LoVo (cell line): Measurements from ENCODE around the gene TLX2.

Experiments
- DNase-seq: peaks from one replicate; pipeline ENCODE4 v3.0.0-alpha.2; 2016; ENCODE audit warnings: low spot score

Gene TLX2

DNA sequence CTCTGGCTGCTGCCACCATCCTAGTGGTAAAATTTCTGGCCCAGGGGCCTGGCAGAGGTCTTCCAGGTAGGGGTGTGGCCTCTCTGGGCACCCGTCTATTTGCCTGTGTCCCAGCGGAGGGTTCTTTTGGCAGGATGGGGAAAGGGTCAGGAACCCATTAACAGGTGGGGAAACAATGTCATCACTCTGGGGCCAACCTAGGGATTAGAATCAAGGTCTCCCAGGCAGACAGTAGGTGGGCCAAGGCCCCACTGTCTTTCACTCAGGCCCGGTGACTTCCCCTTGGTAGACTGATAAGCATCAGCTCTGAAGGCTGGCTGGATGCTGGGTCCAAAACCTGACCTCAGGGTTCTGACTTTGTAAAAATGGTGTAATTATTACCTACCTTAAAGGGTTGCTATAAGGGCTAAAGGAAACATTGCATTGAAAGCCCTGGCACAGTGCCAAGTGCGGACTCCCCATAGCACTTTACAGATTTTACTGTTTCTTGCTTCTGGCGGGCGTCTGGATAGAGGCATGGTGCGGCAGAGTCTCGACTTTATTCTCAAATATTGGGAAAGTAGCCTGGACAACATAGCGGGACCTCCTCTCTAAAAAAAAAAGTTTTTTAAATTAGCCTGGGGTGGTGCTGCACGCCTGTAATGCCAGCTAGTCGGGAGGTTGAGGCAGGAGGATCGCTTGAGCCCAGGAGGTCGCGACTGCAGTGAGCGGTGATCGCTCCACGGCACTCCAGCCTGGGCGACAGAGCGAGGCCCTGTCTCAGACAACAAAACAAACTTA, 17.1 kb upstream of the TLX2 start:
- no peak for DNase-seq

DNA sequence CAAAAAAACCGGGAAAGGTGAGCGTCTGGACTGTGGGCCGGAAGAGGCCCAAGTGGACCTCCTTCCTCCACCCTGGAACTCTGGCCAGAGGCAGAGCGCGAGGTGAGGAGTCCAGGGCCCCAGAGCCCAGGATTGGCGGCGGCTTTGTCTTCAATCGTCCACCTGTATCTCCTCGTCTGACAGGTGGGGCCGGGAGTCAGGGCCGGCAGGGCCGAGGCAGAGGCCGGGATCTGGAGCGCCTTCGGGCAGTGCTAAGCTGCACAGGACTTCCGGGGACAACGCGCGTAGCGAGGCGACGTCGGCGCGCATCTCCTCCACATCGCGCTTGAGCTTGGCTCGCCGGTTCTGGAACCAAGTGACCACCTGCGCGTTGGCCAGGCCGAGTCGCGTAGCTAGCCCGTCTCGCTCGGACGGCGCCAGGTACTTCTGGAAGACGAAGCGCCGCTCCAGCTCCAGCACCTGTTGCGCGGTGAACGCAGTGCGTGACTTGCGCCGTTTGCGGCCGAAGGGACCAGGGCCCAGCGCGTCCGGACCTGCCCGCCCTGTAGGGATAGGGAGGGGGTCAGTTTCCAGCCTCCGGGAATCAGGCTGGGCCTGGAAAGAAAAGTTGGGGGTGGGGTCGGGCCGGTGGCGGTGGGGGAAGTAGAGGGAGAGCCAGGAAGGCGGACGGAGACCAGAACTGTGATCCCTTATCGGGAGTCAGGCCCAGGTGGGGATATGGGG, 16.3 kb upstream of the TLX2 start:
- no peak for DNase-seq

DNA sequence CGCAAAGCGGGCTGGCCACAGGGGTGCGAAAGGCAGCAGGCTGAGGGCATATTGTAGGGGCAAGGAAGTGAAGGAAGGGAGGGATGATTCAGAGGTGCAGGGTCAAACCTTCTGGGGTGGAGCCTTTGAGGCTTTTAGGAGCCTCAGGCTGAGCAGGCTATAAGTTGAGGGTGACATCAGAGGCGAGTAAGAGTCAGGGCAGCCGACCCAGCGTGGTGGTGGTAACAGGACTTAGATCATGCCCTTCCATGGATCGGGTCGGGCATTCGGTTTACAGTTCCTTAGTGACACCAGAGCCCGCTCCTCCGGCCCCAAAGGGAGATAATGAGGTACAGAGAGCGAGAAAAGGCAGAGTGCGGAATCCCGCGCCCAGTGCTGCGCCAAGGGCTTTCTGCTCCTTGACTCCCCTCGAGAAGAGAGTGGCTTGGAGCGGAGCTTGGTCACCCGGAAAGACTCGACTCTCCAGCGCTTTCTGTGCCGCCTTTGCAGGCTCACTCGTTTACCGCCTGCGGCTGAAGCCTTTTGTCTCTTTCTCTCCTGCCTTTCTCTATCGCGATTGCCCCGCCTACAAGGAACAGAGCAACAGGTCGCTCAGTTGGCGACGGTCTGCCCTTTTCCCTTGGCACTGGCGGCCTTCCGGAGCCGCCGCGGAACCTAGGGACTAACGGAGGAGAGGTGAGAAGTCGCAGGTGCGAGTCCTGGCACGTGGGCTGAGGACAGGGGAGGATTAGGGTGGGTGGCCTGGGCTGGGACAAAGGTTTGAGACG, 15.6 kb upstream of the TLX2 start:
- DNase-seq = no peak

DNA sequence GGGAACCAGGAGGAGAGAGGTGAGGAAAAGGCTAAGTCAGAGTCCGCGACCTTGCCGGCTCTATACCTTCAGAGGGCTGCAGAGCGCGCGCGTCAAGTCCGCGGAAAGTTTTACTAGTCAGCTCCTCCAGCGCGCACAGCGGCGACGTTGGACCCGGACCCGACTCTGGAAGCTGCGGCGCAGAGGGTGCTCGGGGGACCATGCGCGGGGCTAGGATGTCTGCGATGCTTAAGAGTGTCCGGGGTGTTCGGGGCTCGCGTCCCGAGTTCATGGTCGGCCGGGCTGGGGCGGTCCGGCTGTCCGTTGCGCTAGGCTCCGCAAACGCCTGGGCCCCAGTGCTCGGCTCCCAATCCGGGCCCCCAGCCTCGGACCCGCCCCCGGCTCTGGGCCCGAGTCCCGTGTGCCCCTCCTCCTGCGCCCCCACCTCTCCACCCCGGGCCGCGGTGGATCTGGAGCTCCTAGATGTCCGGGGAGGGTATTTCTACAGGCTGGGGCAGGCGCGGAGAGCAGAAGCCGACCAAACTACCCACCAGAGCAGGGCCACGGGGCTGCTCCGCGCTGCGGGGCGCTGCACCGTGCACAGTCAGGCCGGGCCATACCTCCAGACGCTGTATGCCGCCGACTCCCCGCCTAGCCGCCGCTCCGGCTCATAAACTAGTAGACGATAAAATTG, 14.8 kb upstream of the TLX2 start, which contains the start of gene LBX2:
Gene LBX2 (minus strand): TSS at position 337 of the 673 bp plus-strand sequence. CDS start 66 bp downstream, at position 271.
- DNase-seq = no peak

DNA sequence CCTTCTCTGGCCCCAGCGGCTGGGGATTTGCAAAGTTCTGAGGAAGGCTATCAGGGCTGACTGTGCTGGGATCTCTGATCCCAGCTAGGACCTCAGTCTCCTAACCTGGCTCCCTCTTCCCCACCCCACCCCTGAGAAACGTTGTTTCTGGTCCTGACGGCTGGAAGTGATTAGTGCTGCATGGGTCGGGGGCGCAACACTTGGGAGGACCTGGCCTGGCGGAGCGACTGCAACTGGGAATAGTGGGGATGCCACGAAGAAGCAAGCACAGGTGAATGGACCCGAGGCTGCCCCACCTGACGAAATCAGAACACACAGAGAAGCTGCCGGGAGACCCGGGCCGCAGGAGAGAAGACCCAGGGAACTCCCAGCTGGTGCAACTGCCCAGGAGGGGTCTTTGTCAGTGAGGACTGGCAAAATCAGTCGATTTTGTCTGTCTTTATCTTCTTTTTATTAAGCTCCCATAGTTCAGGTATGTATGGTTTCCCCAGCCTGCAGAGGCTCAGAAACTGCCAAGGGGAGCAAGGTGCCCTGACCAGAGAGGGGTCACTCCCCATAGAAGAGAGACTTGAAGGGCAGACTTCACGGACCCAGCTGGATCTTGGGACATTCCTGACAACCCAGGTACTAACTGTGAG, 14.2 kb upstream of the TLX2 start:
- DNase-seq = no peak

DNA sequence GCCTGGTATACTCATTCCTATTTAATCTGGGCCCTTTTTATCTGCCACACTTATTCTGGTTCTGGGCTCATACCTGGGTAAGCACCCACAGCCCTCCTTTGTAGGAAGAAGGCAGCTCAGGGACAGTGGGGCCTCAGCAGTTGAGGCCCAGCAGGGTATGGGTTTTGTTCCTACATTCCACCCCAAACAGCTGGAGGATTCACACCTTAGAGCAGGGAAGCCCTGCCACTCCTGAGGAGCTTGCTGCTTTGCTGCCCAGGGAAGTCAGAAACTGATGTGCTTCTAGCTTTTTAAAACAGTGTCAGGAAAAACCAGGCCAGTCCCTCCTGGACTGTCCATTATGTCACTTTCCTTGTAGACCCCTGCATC, 13.7 kb upstream of the TLX2 start:
- DNase-seq = no peak

DNA sequence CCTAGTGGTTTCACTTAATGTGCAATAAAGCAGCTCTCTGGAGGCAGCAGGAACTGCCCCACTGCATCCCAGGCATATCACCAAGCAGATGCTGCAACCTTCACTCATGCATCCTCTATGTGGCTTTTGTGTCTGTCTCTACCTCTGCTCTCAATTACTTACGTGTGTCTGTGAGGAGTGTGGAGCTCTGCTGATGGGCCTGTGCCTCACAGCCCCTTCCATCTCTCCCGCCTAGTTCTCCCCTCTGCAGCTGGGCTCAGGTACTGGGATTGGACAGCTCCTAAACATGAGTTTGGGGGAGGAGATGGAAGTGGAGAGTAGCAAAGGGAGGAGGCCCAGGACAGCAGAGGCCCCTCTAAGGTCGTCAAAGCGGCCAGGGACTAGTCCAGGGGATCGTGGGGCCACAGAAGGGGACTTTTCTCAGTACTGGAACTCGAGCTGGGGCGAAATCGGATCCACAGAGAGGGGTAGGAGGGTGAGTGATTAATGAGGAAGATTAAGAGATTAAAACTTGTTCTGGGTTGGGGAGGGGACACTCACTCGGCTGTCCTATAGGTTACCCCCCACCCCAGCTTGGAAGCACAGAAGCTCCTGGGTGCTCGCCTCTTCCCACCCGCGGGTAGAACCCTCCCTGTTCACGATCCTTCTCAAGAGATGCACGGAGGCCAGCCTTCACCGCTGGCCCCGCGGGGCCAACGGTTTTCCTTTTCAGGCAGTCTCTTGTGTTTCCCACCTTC, 12.7 kb upstream of the TLX2 start:
- no peak for DNase-seq

DNA sequence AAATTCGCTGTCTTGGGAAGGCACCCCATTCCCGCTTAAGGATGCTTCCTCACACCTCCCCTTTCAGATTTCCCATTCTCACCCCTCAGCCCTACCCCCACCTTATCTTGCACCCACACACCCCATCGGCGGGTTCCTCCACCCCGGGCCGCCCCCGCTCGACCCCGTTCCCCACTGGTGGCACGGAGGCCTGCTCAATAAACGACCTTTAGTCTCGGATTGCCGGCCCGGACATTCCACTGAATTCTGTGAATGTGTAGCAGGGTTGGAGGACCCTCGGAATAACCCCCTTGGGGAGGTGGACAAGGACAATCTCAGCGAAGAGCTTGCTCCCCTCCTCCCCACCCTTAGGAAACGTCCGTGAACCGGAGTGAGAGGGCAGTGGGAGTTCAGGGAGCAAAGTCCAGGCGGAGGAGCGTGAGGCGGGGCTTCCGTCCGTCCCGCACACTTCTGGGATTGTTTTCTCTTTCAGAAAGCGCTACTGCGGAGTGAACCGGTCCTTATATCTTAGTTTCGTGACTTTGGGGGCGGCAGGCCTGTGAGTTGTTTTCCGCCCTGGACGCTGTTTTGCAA, 12.0 kb upstream of the TLX2 start:
- peak; percentile 65 for DNase-seq

DNA sequence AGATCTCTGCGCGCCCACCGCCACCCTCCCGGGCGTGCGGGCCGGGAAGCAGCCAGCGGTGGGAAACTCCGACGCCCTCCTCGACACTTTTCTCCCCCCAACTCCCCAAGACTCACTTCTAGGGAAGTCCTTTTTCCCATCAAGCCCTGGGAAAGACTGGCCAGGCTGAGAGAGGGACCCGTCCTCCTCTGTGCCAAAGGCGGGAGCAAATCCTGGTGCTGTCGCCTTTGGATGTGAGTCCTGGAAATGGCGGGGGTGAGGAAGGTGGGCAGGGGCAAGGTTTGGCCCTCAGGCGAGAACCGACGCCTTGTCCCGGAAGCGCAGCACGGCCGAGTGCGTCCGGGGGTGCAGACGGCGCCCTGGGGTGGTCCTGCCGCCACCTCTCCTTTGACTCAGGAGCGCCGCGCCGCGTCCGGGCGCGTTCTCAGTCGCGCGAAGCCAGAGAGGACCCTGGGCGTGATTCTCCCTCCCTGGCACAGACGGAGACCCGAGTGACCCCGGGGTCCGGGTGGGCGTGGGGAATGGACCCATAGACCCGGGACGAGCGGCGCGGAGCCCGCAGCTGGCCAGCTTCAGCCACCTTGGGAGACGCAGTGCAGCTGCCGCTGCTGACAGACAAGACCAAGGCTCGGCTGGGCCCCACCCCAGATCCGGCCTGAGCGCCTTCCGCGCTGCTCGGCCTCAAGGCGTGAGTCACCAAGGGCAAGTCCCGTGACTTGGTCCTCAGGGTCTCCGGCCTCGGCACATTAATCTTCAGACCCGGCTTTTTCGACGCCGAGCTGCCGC, 11.3 kb upstream of the TLX2 start:
- DNase-seq = peak; percentile 86

DNA sequence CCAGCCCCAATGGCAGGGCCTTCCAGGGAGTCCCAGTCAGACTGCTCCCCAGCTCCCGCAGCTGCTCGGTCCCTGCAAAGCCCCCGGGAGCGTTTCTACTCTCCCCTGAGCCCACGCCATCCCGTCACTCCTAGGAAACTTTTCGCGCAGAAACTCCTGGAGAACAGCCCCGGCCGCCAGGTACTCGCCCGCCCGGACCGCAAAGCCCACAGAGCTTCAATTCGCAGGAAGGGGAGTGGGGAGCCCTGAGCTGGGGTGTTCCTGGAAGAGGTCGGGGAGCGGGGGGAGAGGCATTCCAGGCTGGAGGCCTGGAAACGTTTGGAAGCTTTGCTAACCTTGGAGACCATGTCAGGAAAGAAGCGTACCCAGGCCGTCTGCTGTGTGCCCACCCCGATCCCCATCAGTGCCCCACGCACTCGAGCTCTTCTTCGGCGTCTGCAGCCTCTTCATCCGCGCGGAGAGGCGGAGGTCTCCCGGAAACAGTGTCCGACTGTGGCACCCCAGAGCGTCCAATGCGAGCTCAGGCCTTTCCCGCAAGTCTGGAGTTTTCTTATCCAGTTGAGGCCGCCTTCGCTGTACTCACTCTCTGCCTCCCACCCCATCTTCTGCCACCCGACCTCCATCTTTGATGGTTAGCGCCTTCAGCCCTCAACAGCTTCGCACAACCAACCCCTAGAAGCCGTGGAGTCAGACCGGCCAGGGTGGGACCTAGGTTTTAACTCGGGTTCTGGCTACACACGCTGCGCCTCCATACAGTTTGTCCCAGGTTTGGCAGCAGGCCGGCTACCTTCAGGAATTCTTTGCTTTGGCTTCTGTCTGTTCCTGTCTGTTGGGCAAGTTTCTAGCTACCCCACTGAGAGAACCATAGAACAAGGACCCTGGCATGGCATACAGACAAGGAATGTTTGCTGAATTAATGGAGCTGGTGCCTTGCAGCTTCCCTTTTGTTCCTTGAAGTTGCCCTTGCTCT, 10.5 kb upstream of the TLX2 start:
- DNase-seq = no peak

DNA sequence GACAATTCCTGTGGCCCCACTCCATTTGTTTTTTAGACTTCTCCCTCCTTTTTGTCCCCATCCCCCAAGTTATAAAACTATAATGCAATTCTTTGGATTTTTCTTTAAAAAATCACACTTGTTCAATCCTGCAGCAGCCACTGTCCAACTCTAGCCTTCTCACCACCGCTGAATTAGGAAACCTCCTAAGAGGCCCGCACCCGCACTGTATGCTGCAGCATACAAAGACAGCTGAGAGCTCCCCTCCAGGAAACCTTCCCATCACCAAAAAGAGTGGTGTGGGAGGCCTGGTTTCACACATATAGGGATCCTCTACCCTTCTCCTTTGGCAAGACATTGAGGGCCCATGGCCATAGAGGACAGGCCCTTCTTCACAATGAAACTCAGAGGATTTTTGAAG, 9.7 kb upstream of the TLX2 start:
- no peak for DNase-seq

DNA sequence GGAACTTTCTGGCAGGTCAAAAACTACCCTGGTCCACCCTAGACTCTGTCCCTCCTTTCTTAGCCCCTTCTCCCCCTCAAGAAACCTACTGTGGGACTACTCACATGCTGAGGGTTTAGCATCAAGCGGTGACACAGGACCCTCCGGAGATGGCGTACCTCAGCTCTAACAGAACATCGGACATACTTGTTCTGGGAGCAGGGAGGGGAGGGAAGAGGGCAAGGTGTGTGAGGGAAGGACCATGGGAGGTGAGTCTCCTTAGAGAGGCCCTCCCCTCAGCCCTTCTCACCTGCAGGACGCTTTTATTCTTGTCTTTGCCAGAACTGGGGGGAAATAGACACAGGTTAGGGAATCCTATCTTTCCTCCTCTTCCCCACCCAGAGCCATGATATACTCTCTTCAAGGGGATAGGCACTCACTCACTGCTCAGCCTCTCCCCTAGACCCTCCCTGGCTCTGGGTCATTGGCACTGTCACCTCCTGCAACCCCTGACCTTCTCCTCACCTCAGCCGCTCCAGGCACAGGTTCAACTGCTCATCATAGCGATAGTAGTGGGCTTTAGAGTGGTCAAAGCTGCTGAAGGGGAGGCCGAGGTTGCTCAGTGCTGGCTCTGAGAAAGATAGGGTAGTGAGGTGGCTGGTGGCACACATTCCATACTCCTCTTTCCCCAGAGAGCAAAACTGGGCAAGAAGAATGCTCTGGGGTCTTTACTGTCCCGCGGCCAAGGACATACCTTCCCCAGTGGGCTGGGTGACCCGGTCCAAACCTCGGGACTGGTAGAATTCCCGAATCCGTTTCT, 8.6 kb upstream of the TLX2 start:
- DNase-seq = no peak

DNA sequence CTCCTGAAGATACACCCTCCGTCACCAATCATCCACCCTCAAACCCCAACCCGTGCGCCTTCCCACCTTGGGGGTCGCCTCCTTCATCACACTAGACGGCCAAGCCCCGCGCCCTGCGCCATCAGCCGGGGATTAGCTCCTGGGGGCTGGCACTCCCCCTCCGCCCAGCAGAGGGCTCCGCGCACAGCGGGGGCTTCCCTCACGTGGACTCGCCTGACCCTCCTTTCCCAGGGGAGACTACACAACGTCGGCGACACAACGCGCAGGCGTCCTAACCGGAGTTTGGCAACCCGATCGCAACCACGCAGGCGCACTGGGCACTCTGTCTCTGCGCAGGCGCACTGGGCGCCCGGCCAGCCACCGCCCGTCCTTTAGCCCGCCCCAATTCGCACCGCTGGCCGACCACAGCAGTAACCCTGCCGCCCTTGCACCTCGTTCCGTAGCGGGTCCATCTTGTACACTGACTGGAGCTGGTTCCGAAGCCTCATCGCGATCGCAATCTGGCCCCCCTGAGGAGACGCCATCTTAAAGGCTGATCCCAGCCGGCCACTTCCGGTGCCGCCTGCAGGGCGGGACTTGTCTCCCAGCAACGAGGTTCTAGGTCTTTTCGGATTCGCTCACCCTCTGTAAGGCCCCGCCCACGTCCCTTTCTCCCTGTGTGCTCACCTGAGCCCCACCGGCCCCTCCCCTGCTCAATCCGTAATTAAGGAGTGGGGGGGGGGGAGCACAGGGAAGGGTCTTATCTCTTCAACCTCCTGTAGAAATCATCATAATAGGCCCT, 6.9 kb upstream of the TLX2 start, which contains the start of gene PCGF1:
Gene PCGF1 (minus strand): TSS at position 551 of the 781 bp plus-strand sequence. CDS start 27 bp downstream, at position 524.
- peak; percentile 97 for DNase-seq

DNA sequence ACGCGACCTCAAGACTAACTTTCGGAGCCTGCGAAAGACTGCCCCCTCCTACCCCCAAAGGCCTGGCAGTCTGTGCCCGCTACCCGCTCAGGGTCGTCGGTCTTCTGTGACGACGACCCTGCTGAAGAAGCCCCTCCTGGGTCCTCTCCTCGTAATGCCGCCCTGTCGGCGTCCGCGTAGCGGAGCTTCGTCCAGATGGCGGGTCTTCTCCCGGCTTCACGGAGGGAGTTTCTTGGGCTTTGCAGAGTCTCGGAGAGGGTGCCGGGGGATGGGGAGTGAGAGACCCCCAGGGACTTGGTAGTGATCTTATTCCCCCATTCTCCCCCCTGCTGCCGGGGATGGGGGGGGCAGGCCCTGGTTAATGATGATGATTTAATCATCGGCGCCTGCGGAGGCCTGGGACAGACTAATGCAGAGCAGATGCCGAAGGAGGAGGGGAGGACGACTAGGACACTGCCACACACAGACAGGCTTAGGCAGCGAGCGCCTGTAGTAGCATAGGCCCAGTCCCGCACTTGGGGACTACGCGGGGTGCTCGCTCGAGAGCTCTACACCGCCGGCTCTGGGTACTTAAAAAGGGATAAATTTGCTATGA, 6.2 kb upstream of the TLX2 start:
- peak; percentile 43 for DNase-seq

DNA sequence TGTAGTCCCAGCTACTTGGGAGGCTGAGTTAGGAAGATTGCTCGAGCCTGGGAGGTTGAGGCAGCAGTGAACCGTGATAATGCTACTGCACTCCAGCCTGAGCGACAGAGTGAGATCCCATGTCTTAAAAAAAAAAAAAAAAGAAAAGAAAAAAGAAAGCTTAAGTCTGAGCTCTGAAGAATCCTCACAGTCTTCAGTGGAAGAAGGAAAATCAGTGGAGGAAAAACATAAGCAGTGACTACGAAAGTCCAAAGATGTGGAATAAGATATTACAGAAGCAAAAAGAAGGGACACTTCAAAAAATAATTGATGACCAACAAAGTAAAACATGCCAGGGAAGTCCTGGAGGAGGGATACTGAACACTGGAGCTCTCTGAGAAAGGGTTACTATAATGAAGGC, 4.0 kb upstream of the TLX2 start:
- no peak for DNase-seq
